OCI-LY7 (cell line): ENCODE measurements around the gene ZDHHC11B. TPM values are rescaled to one million over a fixed set of nuclear protein-coding genes. Genes with fewer than 3 reads are reported as not detected.
"Not testable (repeated sequence)": the region's sequence is repeated elsewhere in the genome, so short reads cannot be mapped to it uniquely, and the experiment has no call there.

Experiments
- BruUV-seq: library from RNA; stranded (reverse); fragments of 400-500 nt; replicated peaks from 2 replicates; lab custom pipeline; 2021; lab: Mats Ljungman, UMichigan
- CTCF ChIA-PET: fragments of 300-600 bp; sonication (Branson Sonifier 250); formaldehyde crosslinking; loops from one replicate; lab custom pipeline; 2022; ENCODE audit warnings: antibody characterized with exemption; ENCODE audit not compliant: unreplicated experiment; lab: Charles Lee
- POLR2A ChIA-PET: fragments of 300-600 bp; sonication (Branson Sonifier 250); formaldehyde crosslinking; loops from one replicate; lab custom pipeline; 2022; ENCODE audit warnings: antibody characterized with exemption; lab: Charles Lee
- DNase-seq: peaks from one replicate; pipeline ENCODE4 v3.0.0-alpha.2; 2015; ENCODE audit warnings: low spot score
- H2AFZ ChIP-seq: fragments of 200-600 bp; sonication (generic), shearing (Covaris generic); 2 replicates; pipeline ENCODE4 v1.6.1; 2014; ENCODE audit warnings: mild to moderate bottlenecking, antibody characterized with exemption, low read length, moderate library complexity
- H3K27ac ChIP-seq: fragments of 200-600 bp; sonication (generic); 2 replicates; pipeline ENCODE4 v1.5.1; 2014; ENCODE audit warnings: mixed run types, low read depth, mild to moderate bottlenecking, moderate library complexity, low read length, inconsistent platforms; ENCODE audit not compliant: poor library complexity, severe bottlenecking
- H3K36me3 ChIP-seq: fragments of 200-600 bp; sonication (generic); 2 replicates; pipeline ENCODE4 v1.6.1; 2014; ENCODE audit warnings: mild to moderate bottlenecking, antibody characterized with exemption, low read length, moderate library complexity, mixed read lengths; ENCODE audit not compliant: insufficient read depth
- H3K4me1 ChIP-seq: fragments of 200-600 bp; sonication (generic); 2 replicates; pipeline ENCODE4 v1.5.1; 2014; ENCODE audit warnings: mild to moderate bottlenecking, low read length; ENCODE audit not compliant: insufficient read depth, poor library complexity, severe bottlenecking
- H3K4me2 ChIP-seq: fragments of 200-600 bp; sonication (generic); 2 replicates; pipeline ENCODE4 v1.6.1; 2014; ENCODE audit warnings: mild to moderate bottlenecking, low read length
- H3K4me3 ChIP-seq: fragments of 200-600 bp; sonication (generic); 2 replicates; pipeline ENCODE4 v1.5.1; 2014; ENCODE audit warnings: mild to moderate bottlenecking, low read depth, low read length; ENCODE audit not compliant: poor library complexity, severe bottlenecking
- H3K79me2 ChIP-seq: fragments of 200-600 bp; sonication (generic); 2 replicates; pipeline ENCODE4 v1.6.1; 2016; ENCODE audit warnings: low read depth, mild to moderate bottlenecking, low read length, moderate library complexity, mixed read lengths; ENCODE audit not compliant: insufficient read depth
- H3K9me2 ChIP-seq: fragments of 200-600 bp; sonication (generic); 2 replicates; pipeline ENCODE4 v1.6.1; 2016; ENCODE audit warnings: mild to moderate bottlenecking, low read length, mixed read lengths; ENCODE audit not compliant: insufficient read depth
- H3K9me3 ChIP-seq: fragments of 200-600 bp; sonication (generic); 2 replicates; pipeline ENCODE4 v1.6.1; 2014; ENCODE audit warnings: mild to moderate bottlenecking, mixed run types, low read length, mixed read lengths
- H4K20me1 ChIP-seq: fragments of 200-600 bp; sonication (generic); 2 replicates; pipeline ENCODE4 v1.6.1; 2014; ENCODE audit warnings: mild to moderate bottlenecking, antibody characterized with exemption, low read length, moderate library complexity, mixed read lengths; ENCODE audit not compliant: insufficient read depth
- EZH2phosphoT487 ChIP-seq: fragments of 200-600 bp; sonication (generic); IDR thresholded peaks from 2 replicates; pipeline ENCODE4 v1.6.1; 2018; ENCODE audit warnings: low read depth, borderline replicate concordance, mild to moderate bottlenecking, mixed run types, antibody characterized with exemption, low read length, moderate library complexity, mixed read lengths
- intact Hi-C: fragments of 100-400 bp; cut with micrococcal nuclease; formaldehyde crosslinking; loops from one replicate; pipeline ENCODE4 v1.10.0; 2022; ENCODE audit not compliant: unreplicated experiment
- total RNA-seq, 2 experiments: library from RNA; depleted of rRNA in 1 of 2; stranded (reverse); fragments of >200 nt in 1 of 2; shearing (Covaris generic) in 1 of 2; gene quantifications; 2 replicates each; pipeline ENCODE4 v1.2.3, GENCODE V29; 2014 to 2022
- TF ChIP-seq, protein P1 (sequence below): fragments of 200-600 bp; sonication (generic); conservative IDR thresholded peaks from 2 replicates; pipeline ENCODE4 v1.5.1; 2014; ENCODE audit warnings: mild to moderate bottlenecking, antibody characterized with exemption, low read length, moderate library complexity, mixed read lengths

The ZDHHC11B gene
- total RNA-seq, 2 experiments from 2014 or later, result 0.29 TPM; not detected in 1

DNA sequence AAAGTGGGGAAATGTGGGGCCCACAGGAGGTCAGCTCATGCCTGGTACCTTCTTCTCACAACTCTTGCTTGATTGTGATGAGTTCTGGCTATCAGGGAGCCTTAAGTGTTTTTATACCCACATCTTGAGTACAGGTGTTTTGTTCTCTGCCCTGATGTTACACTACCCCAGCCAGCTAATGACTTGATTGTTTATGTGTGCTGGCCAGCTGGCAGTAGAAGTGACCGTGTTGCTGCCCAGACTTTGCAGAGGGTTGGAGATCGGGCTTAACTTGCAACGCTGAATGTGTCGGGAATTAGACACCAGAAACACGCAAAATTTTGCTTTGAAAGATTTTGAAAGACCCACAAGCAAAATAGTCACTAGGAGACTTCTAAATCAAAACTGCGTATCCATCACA is 16.9 kb upstream of the ZDHHC11B start:
- ChIA-PET CTCF (no interaction called here), POLR2A (no interaction called here)
- Histone ChIP-seq H3K36me3 (no peaks in the 10 kb centered on the region), H3K79me2 (no peaks in the 10 kb centered on the region), H3K4me2 (no peak overlapping the region), H4K20me1 (no peaks in the 10 kb centered on the region), H3K27ac (no peak overlapping the region), H3K4me1 (no peaks in the 10 kb centered on the region), H2AFZ (no peak overlapping the region), H3K4me3 (no peak overlapping the region), H3K9me2 (no peaks in the 10 kb centered on the region), H3K9me3 (no peaks in the 10 kb centered on the region)
- no TSS peak for BruUV-seq
- no peak for DNase-seq
- intact Hi-C loops, result no loop called here
- TF ChIP-seq, protein P1, sequence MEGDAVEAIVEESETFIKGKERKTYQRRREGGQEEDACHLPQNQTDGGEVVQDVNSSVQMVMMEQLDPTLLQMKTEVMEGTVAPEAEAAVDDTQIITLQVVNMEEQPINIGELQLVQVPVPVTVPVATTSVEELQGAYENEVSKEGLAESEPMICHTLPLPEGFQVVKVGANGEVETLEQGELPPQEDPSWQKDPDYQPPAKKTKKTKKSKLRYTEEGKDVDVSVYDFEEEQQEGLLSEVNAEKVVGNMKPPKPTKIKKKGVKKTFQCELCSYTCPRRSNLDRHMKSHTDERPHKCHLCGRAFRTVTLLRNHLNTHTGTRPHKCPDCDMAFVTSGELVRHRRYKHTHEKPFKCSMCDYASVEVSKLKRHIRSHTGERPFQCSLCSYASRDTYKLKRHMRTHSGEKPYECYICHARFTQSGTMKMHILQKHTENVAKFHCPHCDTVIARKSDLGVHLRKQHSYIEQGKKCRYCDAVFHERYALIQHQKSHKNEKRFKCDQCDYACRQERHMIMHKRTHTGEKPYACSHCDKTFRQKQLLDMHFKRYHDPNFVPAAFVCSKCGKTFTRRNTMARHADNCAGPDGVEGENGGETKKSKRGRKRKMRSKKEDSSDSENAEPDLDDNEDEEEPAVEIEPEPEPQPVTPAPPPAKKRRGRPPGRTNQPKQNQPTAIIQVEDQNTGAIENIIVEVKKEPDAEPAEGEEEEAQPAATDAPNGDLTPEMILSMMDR, result no peak
- TF ChIP-seq EZH2phosphoT487, result no peak

DNA sequence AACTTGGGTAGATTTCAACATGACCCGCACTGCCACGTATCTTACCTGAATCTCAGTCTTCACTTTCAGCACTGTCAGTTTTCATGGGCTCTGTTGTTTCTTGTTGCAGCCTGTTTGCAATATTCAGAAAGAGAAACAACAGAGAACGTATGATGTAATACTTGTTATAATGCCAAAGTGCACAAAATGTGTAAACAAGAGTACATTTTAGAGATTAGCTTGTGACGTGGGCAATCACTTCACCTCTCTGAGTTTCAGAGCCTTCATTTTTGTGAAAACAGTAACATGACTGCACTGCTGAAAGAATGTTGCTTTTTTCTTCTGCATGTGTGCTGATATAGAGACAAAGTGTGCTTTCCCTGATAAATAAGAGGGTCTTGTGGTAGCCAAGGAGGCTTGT is 16.5 kb upstream of the ZDHHC11B start:
- DNase-seq, POLR2A ChIA-PET, H2AFZ ChIP-seq, BruUV-seq, CTCF ChIA-PET, H3K27ac ChIP-seq, H4K20me1 ChIP-seq, H3K4me3 ChIP-seq, H3K9me2 ChIP-seq, H3K79me2 ChIP-seq, H3K4me1 ChIP-seq, intact Hi-C loops, H3K9me3 ChIP-seq, H3K4me2 ChIP-seq, H3K36me3 ChIP-seq: not testable (repeated sequence)

DNA sequence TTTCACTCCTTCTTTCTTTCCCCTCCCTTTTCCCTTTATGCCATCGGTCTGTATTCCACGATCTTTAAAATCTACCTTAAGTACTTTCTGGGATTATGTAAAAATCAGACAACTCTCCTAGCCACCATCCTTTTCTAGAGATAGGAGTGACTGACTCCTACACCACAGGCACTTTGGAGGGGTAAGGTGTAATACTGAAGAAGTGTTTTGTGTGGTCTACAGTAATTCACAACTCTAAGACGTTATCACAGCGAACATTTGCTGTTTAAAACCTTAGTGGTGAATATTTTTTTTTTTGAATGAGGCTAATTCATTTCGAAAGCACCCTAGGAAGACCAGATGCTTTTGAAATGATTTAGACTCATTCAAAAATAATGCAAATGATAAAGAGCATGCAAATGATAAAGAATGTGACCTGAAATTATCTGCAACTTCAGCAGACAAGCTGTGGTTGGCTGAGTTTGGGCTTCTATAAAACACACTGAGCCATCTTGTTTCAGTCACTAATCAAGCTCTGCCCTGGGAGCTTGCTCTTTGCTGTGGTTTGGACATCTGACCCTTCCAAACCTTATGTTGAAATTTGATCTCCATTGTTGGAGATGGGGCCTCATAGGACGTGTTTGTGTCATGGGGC is 14.1 kb upstream of the ZDHHC11B start:
- DNase-seq, CTCF ChIA-PET, H3K4me3 ChIP-seq, H2AFZ ChIP-seq, BruUV-seq, POLR2A ChIA-PET, H3K9me3 ChIP-seq, H3K4me1 ChIP-seq, H3K9me2 ChIP-seq, H3K79me2 ChIP-seq, H3K4me2 ChIP-seq, H4K20me1 ChIP-seq, H3K36me3 ChIP-seq, H3K27ac ChIP-seq: not testable (repeated sequence)
- intact Hi-C loops, result loop anchor here (5.0 kb wide), 1 partner anchor 86 kb away; no protein-coding TSS in a partner anchor

DNA sequence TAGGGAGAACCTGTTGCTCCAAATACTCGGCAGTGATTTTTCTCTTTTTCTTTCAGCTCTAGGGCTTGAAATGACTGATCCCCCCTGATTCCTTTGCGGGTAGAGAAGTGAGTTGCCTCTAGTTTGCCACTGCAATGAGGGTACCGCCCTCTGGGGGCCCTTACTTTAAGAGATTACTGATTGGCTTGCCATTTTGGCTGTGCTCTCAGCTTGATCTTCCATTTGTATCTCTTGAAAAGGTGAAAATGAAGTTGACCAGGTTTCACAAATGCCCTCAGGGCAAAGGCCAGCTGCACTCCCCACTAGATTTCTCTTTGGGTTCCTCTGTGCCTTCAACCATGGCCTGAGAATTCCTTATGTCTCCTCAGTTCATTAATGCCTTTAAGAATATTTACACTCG is 13.5 kb upstream of the ZDHHC11B start:
- H3K4me2 ChIP-seq, H3K79me2 ChIP-seq, DNase-seq, POLR2A ChIA-PET, H3K4me3 ChIP-seq, H3K27ac ChIP-seq, H2AFZ ChIP-seq, H3K9me3 ChIP-seq, BruUV-seq, H3K36me3 ChIP-seq, H3K4me1 ChIP-seq, CTCF ChIA-PET, H4K20me1 ChIP-seq, H3K9me2 ChIP-seq: not testable (repeated sequence)
- intact Hi-C loops, result loop anchor here (5.0 kb wide), 1 partner anchor 86 kb away; no protein-coding TSS in a partner anchor

DNA sequence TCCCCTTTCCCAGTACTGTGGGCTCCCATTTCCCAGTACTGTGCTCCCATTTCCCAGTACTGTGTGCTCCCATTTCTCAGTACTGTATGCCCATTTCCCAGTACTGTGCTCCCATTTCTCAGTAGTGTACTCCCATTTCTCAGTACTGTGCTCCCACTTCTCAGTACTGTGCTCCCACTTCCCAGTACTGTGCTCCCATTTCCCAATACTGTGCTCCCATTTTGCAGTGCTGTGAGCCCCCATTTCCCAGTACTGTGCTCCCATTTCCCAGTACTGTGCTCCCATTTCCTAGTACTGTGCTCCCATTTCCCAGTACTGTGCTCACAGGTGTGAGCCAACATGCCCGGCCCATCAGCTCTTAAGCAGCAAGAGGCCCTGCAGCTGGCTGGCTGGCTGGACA is 11.3 kb upstream of the ZDHHC11B start:
- H3K4me1 ChIP-seq, H3K36me3 ChIP-seq, H4K20me1 ChIP-seq, H3K4me2 ChIP-seq, H3K4me3 ChIP-seq, BruUV-seq, DNase-seq, H3K9me2 ChIP-seq, H3K9me3 ChIP-seq, H3K27ac ChIP-seq, CTCF ChIA-PET, H2AFZ ChIP-seq, POLR2A ChIA-PET, H3K79me2 ChIP-seq: not testable (repeated sequence)
- intact Hi-C loops, result loop anchor here (5.0 kb wide), 1 partner anchor 84 kb away; no protein-coding TSS in a partner anchor

- POLR2A ChIA-PET, H3K79me2 ChIP-seq: not testable (repeated sequence)
Measured at GRCh38 chr5:794948-795347, 10.4 kb upstream of the ZDHHC11B start.

More at GRCh38 chr5:794948-795347, 10.4 kb upstream of the ZDHHC11B start:
- H3K9me2 ChIP-seq, H3K4me2 ChIP-seq, H3K27ac ChIP-seq, H3K9me3 ChIP-seq, H2AFZ ChIP-seq, BruUV-seq, CTCF ChIA-PET, H4K20me1 ChIP-seq, DNase-seq, H3K4me3 ChIP-seq, H3K4me1 ChIP-seq, H3K36me3 ChIP-seq: not testable (repeated sequence)
- intact Hi-C loops, result loop anchor here (5.0 kb wide), 1 partner anchor 83 kb away; no protein-coding TSS in a partner anchor
